Neutrophil (primary cell): ENCODE measurements around the gene CCM2.
"Not testable (repeated sequence)": the region's sequence is repeated elsewhere in the genome, so short reads cannot be mapped to it uniquely, and the experiment has no call there.

Experiments
- H3K27ac ChIP-seq: fragments of 200-600 bp; sonication (generic); 2 replicates; pipeline ENCODE4 v1.5.1; 2016; ENCODE audit warnings: mild to moderate bottlenecking, moderate library complexity
- H3K27me3 ChIP-seq: fragments of 200-600 bp; sonication (generic); 2 replicates; pipeline ENCODE4 v1.6.0; 2016; ENCODE audit warnings: mild to moderate bottlenecking
- H3K36me3 ChIP-seq: fragments of 200-600 bp; sonication (generic); 2 replicates; pipeline ENCODE4 v1.5.1; 2017
- H3K4me1 ChIP-seq, 2 experiments: fragments of 200-600 bp in 1 of 2; sonication (generic) in 1 of 2; 1 replicate in 1 of 2; 2 replicates in 1 of 2; pipeline versions ENCODE4 v1.5.1 to v1.6.1; 2013 to 2016; ENCODE audit warnings: low read depth in 1 of 2, low read length in 1 of 2, mild to moderate bottlenecking in 1 of 2, moderate library complexity in 1 of 2; ENCODE audit not compliant: control insufficient read depth in 1 of 2, insufficient read depth in 1 of 2
- H3K4me3 ChIP-seq, 2 experiments: fragments of 200-600 bp in 1 of 2; sonication (generic) in 1 of 2; 1 replicate in 1 of 2; 2 replicates in 1 of 2; pipeline ENCODE4 v1.5.1; 2013 to 2016; ENCODE audit warnings: low read depth in 1 of 2, low read length in 1 of 2, mild to moderate bottlenecking in 1 of 2, moderate library complexity in 1 of 2
- H3K9me3 ChIP-seq: fragments of 200-600 bp; sonication (generic); 2 replicates; pipeline ENCODE4 v1.5.1; 2016
- TF ChIP-seq, protein P1 (sequence below): fragments of 200-600 bp; sonication (generic); IDR thresholded peaks from 2 replicates; pipeline ENCODE4 v1.5.1; 2016; ENCODE audit warnings: antibody characterized with exemption

The CCM2 gene

GRCh38 chr7:45024126-45024744 lies 24.2 kb downstream of the CCM2 start:
- H3K27ac ChIP-seq: peak overlapping the region; percentile 24
- peaks cover 20 to 39% of the 10 kb centered on the region in 2 experiments for H3K4me1 ChIP-seq
- TF ChIP-seq, protein P1, sequence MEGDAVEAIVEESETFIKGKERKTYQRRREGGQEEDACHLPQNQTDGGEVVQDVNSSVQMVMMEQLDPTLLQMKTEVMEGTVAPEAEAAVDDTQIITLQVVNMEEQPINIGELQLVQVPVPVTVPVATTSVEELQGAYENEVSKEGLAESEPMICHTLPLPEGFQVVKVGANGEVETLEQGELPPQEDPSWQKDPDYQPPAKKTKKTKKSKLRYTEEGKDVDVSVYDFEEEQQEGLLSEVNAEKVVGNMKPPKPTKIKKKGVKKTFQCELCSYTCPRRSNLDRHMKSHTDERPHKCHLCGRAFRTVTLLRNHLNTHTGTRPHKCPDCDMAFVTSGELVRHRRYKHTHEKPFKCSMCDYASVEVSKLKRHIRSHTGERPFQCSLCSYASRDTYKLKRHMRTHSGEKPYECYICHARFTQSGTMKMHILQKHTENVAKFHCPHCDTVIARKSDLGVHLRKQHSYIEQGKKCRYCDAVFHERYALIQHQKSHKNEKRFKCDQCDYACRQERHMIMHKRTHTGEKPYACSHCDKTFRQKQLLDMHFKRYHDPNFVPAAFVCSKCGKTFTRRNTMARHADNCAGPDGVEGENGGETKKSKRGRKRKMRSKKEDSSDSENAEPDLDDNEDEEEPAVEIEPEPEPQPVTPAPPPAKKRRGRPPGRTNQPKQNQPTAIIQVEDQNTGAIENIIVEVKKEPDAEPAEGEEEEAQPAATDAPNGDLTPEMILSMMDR: no peak
- peaks cover 1% of the 10 kb centered on the region for H3K36me3 ChIP-seq
- H3K9me3 ChIP-seq: no peaks in the 10 kb centered on the region
- no peak overlapping the region for H3K4me3 ChIP-seq
- no peaks in the 10 kb centered on the region for H3K27me3 ChIP-seq

- H3K27ac ChIP-seq: peak overlapping the region; percentile 96
- not testable (repeated sequence) for H3K4me3 ChIP-seq, H3K27me3 ChIP-seq, H3K9me3 ChIP-seq, H3K36me3 ChIP-seq
- H3K4me1 ChIP-seq: peaks cover 32 to 48% of the 10 kb centered on the region in 2 experiments
These were observed 25.5 kb downstream of the CCM2 start for GRCh38 chr7:45025473-45025872.

GRCh38 chr7:45026013-45026412 lies 26.0 kb downstream of the CCM2 start:
- Histone ChIP-seq H3K9me3 (no peaks in the 10 kb centered on the region), H3K36me3 (peaks cover 9% of the 10 kb centered on the region), H3K27ac (peak overlapping the region; percentile 96), H3K4me1 (peaks cover 37 to 48% of the 10 kb centered on the region in 2 experiments), H3K4me3 (peak overlapping the region; percentile 3 to 83), H3K27me3 (no peaks in the 10 kb centered on the region)
- TF ChIP-seq, protein P1: no peak

GRCh38 chr7:45026984-45027773 lies 27.2 kb downstream of the CCM2 start:
- no peaks in the 10 kb centered on the region for H3K27me3 ChIP-seq
- H3K9me3 ChIP-seq: no peaks in the 10 kb centered on the region
- H3K27ac ChIP-seq: peak overlapping the region; percentile 96
- H3K4me3 ChIP-seq: peak overlapping the region; percentile 69 to 83
- TF ChIP-seq, protein P1: peak; percentile 11
- H3K4me1 ChIP-seq: peaks cover 42 to 45% of the 10 kb centered on the region in 2 experiments
- H3K36me3 ChIP-seq: peaks cover 17% of the 10 kb centered on the region

- peak overlapping the region; percentile 69 to 83 for H3K4me3 ChIP-seq
- TF ChIP-seq, protein P1: no peak
- peaks cover 48 to 50% of the 10 kb centered on the region in 2 experiments for H3K4me1 ChIP-seq
- peak overlapping the region; percentile 96 for H3K27ac ChIP-seq
- no peaks in the 10 kb centered on the region for H3K27me3 ChIP-seq
- no peaks in the 10 kb centered on the region for H3K9me3 ChIP-seq
- peaks cover 23% of the 10 kb centered on the region for H3K36me3 ChIP-seq
These were observed 27.7 kb downstream of the CCM2 start for GRCh38 chr7:45027774-45028114.
